H9 (cell line): ENCODE measurements around the gene WNT2. TPM values are rescaled to one million over a fixed set of nuclear protein-coding genes. Genes with fewer than 3 reads are reported as not detected.

Experiments used
- DNase-seq: peaks from one replicate; pipeline ENCODE4 v3.0.0-alpha.2; 2017
- H2AFZ ChIP-seq: one replicate; pipeline ENCODE4 v1.6.1; 2013; ENCODE audit warnings: mild to moderate bottlenecking, low read length, control low read depth, moderate library complexity
- H2AK5ac ChIP-seq: 2 replicates; pipeline ENCODE4 v1.6.1; 2013; ENCODE audit warnings: low read length, control low read depth, mixed read lengths; ENCODE audit not compliant: insufficient read length
- H2BK120ac ChIP-seq: one replicate; pipeline ENCODE4 v1.6.1; 2013; ENCODE audit warnings: low read depth, mild to moderate bottlenecking, low read length, control low read depth, inconsistent platforms; ENCODE audit not compliant: poor library complexity, severe bottlenecking
- H2BK12ac ChIP-seq: 2 replicates; pipeline ENCODE4 v1.6.1; 2013; ENCODE audit warnings: low read length, control low read depth, mixed read lengths, low read depth; ENCODE audit not compliant: insufficient read length
- H2BK15ac ChIP-seq: 2 replicates; pipeline ENCODE4 v1.6.1; 2013; ENCODE audit warnings: low read depth, low read length, control low read depth
- H2BK20ac ChIP-seq: one replicate; pipeline ENCODE4 v1.6.1; 2013; ENCODE audit warnings: low read depth, mild to moderate bottlenecking, low read length, control low read depth, inconsistent platforms; ENCODE audit not compliant: poor library complexity, severe bottlenecking
- H2BK5ac ChIP-seq: 2 replicates; pipeline ENCODE4 v1.6.1; 2013; ENCODE audit warnings: low read length, control low read depth, mixed read lengths; ENCODE audit not compliant: insufficient read length
- H3K14ac ChIP-seq: 2 replicates; pipeline ENCODE4 v1.6.1; 2013; ENCODE audit warnings: low read length, control low read depth; ENCODE audit not compliant: insufficient read depth
- H3K18ac ChIP-seq: 2 replicates; pipeline ENCODE4 v1.6.1; 2013; ENCODE audit warnings: low read depth, mild to moderate bottlenecking, mixed read lengths, low read length, control low read depth; ENCODE audit not compliant: insufficient read length
- H3K23ac ChIP-seq: 2 replicates; pipeline ENCODE4 v1.6.1; 2013; ENCODE audit warnings: low read length, control low read depth, mixed read lengths, low read depth; ENCODE audit not compliant: insufficient read length
- H3K23me2 ChIP-seq: 2 replicates; pipeline ENCODE4 v1.6.1; 2013; ENCODE audit warnings: low read depth, mild to moderate bottlenecking, mixed read lengths, low read length, control low read depth; ENCODE audit not compliant: insufficient read length, poor library complexity, severe bottlenecking
- H3K27ac ChIP-seq: 2 replicates; pipeline ENCODE4 v1.5.1; 2013; ENCODE audit warnings: low read length, control low read depth, mixed read lengths, low read depth; ENCODE audit not compliant: insufficient read length
- H3K27me3 ChIP-seq: 2 replicates; pipeline ENCODE4 v1.6.1; 2013; ENCODE audit warnings: low read length, control low read depth, inconsistent platforms; ENCODE audit not compliant: insufficient read depth
- H3K4ac ChIP-seq: 2 replicates; pipeline ENCODE4 v1.6.1; 2013; ENCODE audit warnings: low read depth, mild to moderate bottlenecking, control low read depth, inconsistent platforms, low read length, moderate library complexity
- H3K4me1 ChIP-seq: 2 replicates; pipeline ENCODE4 v1.6.1; 2013; ENCODE audit warnings: low read length, control low read depth, inconsistent platforms; ENCODE audit not compliant: insufficient read depth
- H3K4me2 ChIP-seq: 2 replicates; pipeline ENCODE4 v1.6.1; 2013; ENCODE audit warnings: low read length, control low read depth, mixed read lengths; ENCODE audit not compliant: insufficient read length, insufficient read depth
- H3K56ac ChIP-seq: 2 replicates; pipeline ENCODE4 v1.6.1; 2013; ENCODE audit warnings: low read depth, mild to moderate bottlenecking, mixed read lengths, low read length, control low read depth; ENCODE audit not compliant: insufficient read length
- H3K79me1 ChIP-seq: 2 replicates; pipeline ENCODE4 v1.6.1; 2013; ENCODE audit warnings: low read depth, mild to moderate bottlenecking, moderate library complexity, low read length, control low read depth, inconsistent platforms; ENCODE audit not compliant: insufficient read depth, poor library complexity, severe bottlenecking
- H3K79me2 ChIP-seq: 2 replicates; pipeline ENCODE4 v1.6.1; 2013; ENCODE audit warnings: low read length, control low read depth, inconsistent platforms; ENCODE audit not compliant: insufficient read depth
- H3K9ac ChIP-seq: 2 replicates; pipeline ENCODE4 v1.6.1; 2013; ENCODE audit warnings: low read length, control low read depth, mixed read lengths; ENCODE audit not compliant: insufficient read length; ENCODE audit errors: extremely low read depth
- H3K9me3 ChIP-seq: one replicate; pipeline ENCODE4 v1.6.1; 2013; ENCODE audit warnings: low read depth, low read length, inconsistent platforms; ENCODE audit not compliant: control insufficient read depth
- H3T11ph ChIP-seq: one replicate; pipeline ENCODE4 v1.6.1; 2013; ENCODE audit warnings: mild to moderate bottlenecking, low read length, control low read depth, inconsistent platforms
- H4K20me1 ChIP-seq: one replicate; pipeline ENCODE4 v1.6.1; 2013; ENCODE audit not compliant: control insufficient read depth, insufficient read length, insufficient read depth
- H4K5ac ChIP-seq: 2 replicates; pipeline ENCODE4 v1.6.1; 2013; ENCODE audit warnings: low read depth, mild to moderate bottlenecking, mixed read lengths, low read length, control low read depth; ENCODE audit not compliant: insufficient read length
- H4K8ac ChIP-seq: replicated peaks from 2 replicates; pipeline ENCODE4 v1.6.1; 2013; ENCODE audit warnings: low read length, control low read depth, mixed read lengths, low read depth; ENCODE audit not compliant: insufficient read length
- H4K91ac ChIP-seq: 2 replicates; pipeline ENCODE4 v1.6.1; 2013; ENCODE audit warnings: low read depth, mild to moderate bottlenecking, moderate library complexity, mixed read lengths, low read length, control low read depth; ENCODE audit not compliant: insufficient read length
- H3K27ac Mint-ChIP-seq, 3 experiments: 2 replicates in 2 of 3; 3 replicates in 1 of 3; pipeline ENCODE4 v1.8.0; 2020 to 2021; ENCODE audit warnings: mixed read lengths in 3 of 3, mild to moderate bottlenecking in 1 of 3, moderate library complexity in 1 of 3
- H3K27me3 Mint-ChIP-seq: 2 replicates; pipeline ENCODE4 v1.8.0; 2021; ENCODE audit warnings: low read depth, mild to moderate bottlenecking, moderate library complexity, mixed read lengths
- H3K36me3 Mint-ChIP-seq, 3 experiments: 2 replicates in 2 of 3; 3 replicates in 1 of 3; pipeline ENCODE4 v1.8.0; 2020 to 2021; ENCODE audit warnings: low read depth in 3 of 3, mixed read lengths in 3 of 3; ENCODE audit not compliant: insufficient read depth in 1 of 3
- H3K4me1 Mint-ChIP-seq, 2 experiments: 2 replicates each; pipeline ENCODE4 v1.8.0; 2020; ENCODE audit warnings: mixed read lengths in 2 of 2
- H3K4me3 Mint-ChIP-seq, 2 experiments: 2 replicates in 1 of 2; 3 replicates in 1 of 2; pipeline ENCODE4 v1.8.0; 2020 to 2021; ENCODE audit warnings: mild to moderate bottlenecking in 2 of 2, mixed read lengths in 2 of 2, moderate library complexity in 1 of 2
- H3K9me3 Mint-ChIP-seq, 2 experiments: 2 replicates in 1 of 2; 3 replicates in 1 of 2; pipeline ENCODE4 v1.8.0; 2020; ENCODE audit warnings: mild to moderate bottlenecking in 2 of 2, mixed read lengths in 2 of 2, moderate library complexity in 1 of 2
- WGBS: extraction: QIAGEN DNeasy Blood & Tissue Kit; methylation state at CpG from one replicate; pipeline ENCODE4 v1.1.7; 2013; ENCODE audit warnings: missing lambda C conversion rate, low lambda C conversion rate, mixed read lengths; ENCODE audit not compliant: insufficient read length; ENCODE audit errors: extremely low coverage; 5-methylcytosine and 5-hydroxymethylcytosine counted together
- total RNA-seq: library from RNA; stranded (reverse); gene quantifications from 2 replicates; pipeline ENCODE4 v1.2.1, GENCODE V29; 2021
- TF ChIP-seq, protein P1 (sequence below): fragments of 200-600 bp; sonication (generic); conservative IDR thresholded peaks from 3 replicates; pipeline ENCODE4 v1.8.0; 2021; ENCODE audit warnings: antibody characterized with exemption, mild to moderate bottlenecking

Gene WNT2
- total RNA-seq, 1 experiment from 2014 or later = not detected

GRCh38 chr7:117237646-117238045 is 85.2 kb downstream of the WNT2 start:
- WGBS = no CpG with 5 or more reads among the region's 5 CpGs
- H3K36me3 Mint-ChIP-seq = no peaks in the 10 kb centered on the region; a peak in 1 of 7 replicates
- Histone ChIP-seq H3K23ac (no peak overlapping the region), H3K9me3 (no peaks in the 10 kb centered on the region), H3K27me3 (no peaks in the 10 kb centered on the region), H2BK12ac (no peak overlapping the region), H3K56ac (no peak overlapping the region), H3K27ac (no peak overlapping the region), H3K79me1 (no peaks in the 10 kb centered on the region), H3K18ac (no peak overlapping the region), H2AK5ac (no peak overlapping the region), H4K91ac (no peak overlapping the region), H3K14ac (no peak overlapping the region), H3K79me2 (no peaks in the 10 kb centered on the region), H4K20me1 (no peaks in the 10 kb centered on the region), H3T11ph (no peak overlapping the region), H3K23me2 (no peaks in the 10 kb centered on the region), H4K8ac (no peak overlapping the region), H2BK120ac (no peak overlapping the region), H2BK15ac (no peak overlapping the region), H2BK5ac (no peak overlapping the region), H3K9ac (no peak overlapping the region), H3K4me2 (no peak overlapping the region), H2AFZ (no peak overlapping the region), H2BK20ac (no peak overlapping the region), H3K4me1 (no peaks in the 10 kb centered on the region), H3K4ac (no peak overlapping the region), H4K5ac (no peak overlapping the region)
- 0 out of 7 replicates have a peak overlapping the region, but pooled peaks of 1 of the 3 experiments have one; percentile 24 for H3K27ac Mint-ChIP-seq
- no peak for DNase-seq
- no peaks in the 10 kb centered on the region for H3K4me1 Mint-ChIP-seq
- TF ChIP-seq, protein P1, sequence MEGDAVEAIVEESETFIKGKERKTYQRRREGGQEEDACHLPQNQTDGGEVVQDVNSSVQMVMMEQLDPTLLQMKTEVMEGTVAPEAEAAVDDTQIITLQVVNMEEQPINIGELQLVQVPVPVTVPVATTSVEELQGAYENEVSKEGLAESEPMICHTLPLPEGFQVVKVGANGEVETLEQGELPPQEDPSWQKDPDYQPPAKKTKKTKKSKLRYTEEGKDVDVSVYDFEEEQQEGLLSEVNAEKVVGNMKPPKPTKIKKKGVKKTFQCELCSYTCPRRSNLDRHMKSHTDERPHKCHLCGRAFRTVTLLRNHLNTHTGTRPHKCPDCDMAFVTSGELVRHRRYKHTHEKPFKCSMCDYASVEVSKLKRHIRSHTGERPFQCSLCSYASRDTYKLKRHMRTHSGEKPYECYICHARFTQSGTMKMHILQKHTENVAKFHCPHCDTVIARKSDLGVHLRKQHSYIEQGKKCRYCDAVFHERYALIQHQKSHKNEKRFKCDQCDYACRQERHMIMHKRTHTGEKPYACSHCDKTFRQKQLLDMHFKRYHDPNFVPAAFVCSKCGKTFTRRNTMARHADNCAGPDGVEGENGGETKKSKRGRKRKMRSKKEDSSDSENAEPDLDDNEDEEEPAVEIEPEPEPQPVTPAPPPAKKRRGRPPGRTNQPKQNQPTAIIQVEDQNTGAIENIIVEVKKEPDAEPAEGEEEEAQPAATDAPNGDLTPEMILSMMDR = no peak
- peaks cover 0 to 5% of the 10 kb centered on the region in 2 experiments; a peak in 1 of 5 replicates for H3K9me3 Mint-ChIP-seq
- no peak overlapping the region for H3K4me3 Mint-ChIP-seq
- no peaks in the 10 kb centered on the region; the same call in none of the 2 replicates for H3K27me3 Mint-ChIP-seq
